ENCODE results near the gene SEC24D.

The SEC24D gene

GRCh38 chr4:118866442-118866841, 30.5 kb upstream of the SEC24D start:
- Histone ChIP-seq H3K36me3 (ENCODE audit: control insufficient read depth in 2 of 2, insufficient read depth in 2 of 2, low read length in 2 of 2) (no peaks in the 10 kb centered on the region), H3K27me3 (ENCODE audit: control insufficient read depth in 2 of 2, insufficient read depth in 2 of 2, low read length in 2 of 2) (no peaks in the 10 kb centered on the region), H3K9ac (ENCODE audit: low read depth in 1 of 2, low read length in 2 of 2) (no peak overlapping the region), H3K27ac (ENCODE audit: low read depth in 2 of 2, low read length in 2 of 2) (no peak overlapping the region), H3K4me3 (ENCODE audit: low read length in 2 of 2) (no peak overlapping the region), H3K9me3 (ENCODE audit: control insufficient read depth in 2 of 2, low read length in 2 of 2) (no peaks in the 10 kb centered on the region), H3K4me1 (ENCODE audit: control insufficient read depth in 2 of 2, insufficient read depth in 2 of 2, low read length in 2 of 2) (no peaks in the 10 kb centered on the region)

GRCh38 chr4:118865091-118865708, 29.3 kb upstream of the SEC24D start:
- H3K4me3 ChIP-seq (ENCODE audit: low read length in 2 of 2): no peak overlapping the region
- H3K9me3 ChIP-seq (ENCODE audit: control insufficient read depth in 2 of 2, low read length in 2 of 2): no peaks in the 10 kb centered on the region
- H3K9ac ChIP-seq (ENCODE audit: low read depth in 1 of 2, low read length in 2 of 2): no peak overlapping the region
- no peaks in the 10 kb centered on the region for H3K36me3 ChIP-seq (ENCODE audit: control insufficient read depth in 2 of 2, insufficient read depth in 2 of 2, low read length in 2 of 2)
- no peak overlapping the region for H3K27ac ChIP-seq (ENCODE audit: low read depth in 2 of 2, low read length in 2 of 2)
- no peaks in the 10 kb centered on the region for H3K4me1 ChIP-seq (ENCODE audit: control insufficient read depth in 2 of 2, insufficient read depth in 2 of 2, low read length in 2 of 2)
- no peaks in the 10 kb centered on the region for H3K27me3 ChIP-seq (ENCODE audit: control insufficient read depth in 2 of 2, insufficient read depth in 2 of 2, low read length in 2 of 2)

GRCh38 chr4:118858779-118859178, 22.9 kb upstream of the SEC24D start:
- H3K4me1 ChIP-seq (ENCODE audit: control insufficient read depth in 2 of 2, insufficient read depth in 2 of 2, low read length in 2 of 2): no peaks in the 10 kb centered on the region
- H3K9ac ChIP-seq (ENCODE audit: low read depth in 1 of 2, low read length in 2 of 2): no peak overlapping the region
- no peak overlapping the region for H3K27ac ChIP-seq (ENCODE audit: low read depth in 2 of 2, low read length in 2 of 2)
- no peaks in the 10 kb centered on the region for H3K9me3 ChIP-seq (ENCODE audit: control insufficient read depth in 2 of 2, low read length in 2 of 2)
- H3K4me3 ChIP-seq (ENCODE audit: low read length in 2 of 2): no peak overlapping the region
- H3K27me3 ChIP-seq (ENCODE audit: control insufficient read depth in 2 of 2, insufficient read depth in 2 of 2, low read length in 2 of 2): no peaks in the 10 kb centered on the region
- no peaks in the 10 kb centered on the region for H3K36me3 ChIP-seq (ENCODE audit: control insufficient read depth in 2 of 2, insufficient read depth in 2 of 2, low read length in 2 of 2)

- H3K27ac ChIP-seq (ENCODE audit: low read depth in 2 of 2, low read length in 2 of 2): no peak overlapping the region
- H3K4me1 ChIP-seq (ENCODE audit: control insufficient read depth in 2 of 2, insufficient read depth in 2 of 2, low read length in 2 of 2): no peaks in the 10 kb centered on the region
- no peaks in the 10 kb centered on the region for H3K36me3 ChIP-seq (ENCODE audit: control insufficient read depth in 2 of 2, insufficient read depth in 2 of 2, low read length in 2 of 2)
- no peaks in the 10 kb centered on the region for H3K9me3 ChIP-seq (ENCODE audit: control insufficient read depth in 2 of 2, low read length in 2 of 2)
- H3K9ac ChIP-seq (ENCODE audit: low read depth in 1 of 2, low read length in 2 of 2): no peak overlapping the region
- H3K27me3 ChIP-seq (ENCODE audit: control insufficient read depth in 2 of 2, insufficient read depth in 2 of 2, low read length in 2 of 2): no peaks in the 10 kb centered on the region
- H3K4me3 ChIP-seq (ENCODE audit: low read length in 2 of 2): no peak overlapping the region
Observed at GRCh38 chr4:118857760-118858159, 21.8 kb upstream of the SEC24D start.

GRCh38 chr4:118850488-118851173, 14.7 kb upstream of the SEC24D start:
- Histone ChIP-seq H3K4me3 (ENCODE audit: low read length in 2 of 2) (peak overlapping the region; percentile 63 to 71), H3K9ac (ENCODE audit: low read depth in 1 of 2, low read length in 2 of 2) (peak overlapping the region in 1 of 2 donors; percentile 44)

GRCh38 chr4:118849867-118850487, 14.1 kb upstream of the SEC24D start:
- peak overlapping the region; percentile 63 to 71 for H3K4me3 ChIP-seq (ENCODE audit: low read length in 2 of 2)
- no peaks in the 10 kb centered on the region for H3K4me1 ChIP-seq (ENCODE audit: control insufficient read depth in 2 of 2, insufficient read depth in 2 of 2, low read length in 2 of 2)
- no peaks in the 10 kb centered on the region for H3K36me3 ChIP-seq (ENCODE audit: control insufficient read depth in 2 of 2, insufficient read depth in 2 of 2, low read length in 2 of 2)
- H3K9ac ChIP-seq (ENCODE audit: low read depth in 1 of 2, low read length in 2 of 2): peak overlapping the region in 1 of 2 donors; percentile 44
- H3K9me3 ChIP-seq (ENCODE audit: control insufficient read depth in 2 of 2, low read length in 2 of 2): no peaks in the 10 kb centered on the region
- H3K27me3 ChIP-seq (ENCODE audit: control insufficient read depth in 2 of 2, insufficient read depth in 2 of 2, low read length in 2 of 2): no peaks in the 10 kb centered on the region
- no peak overlapping the region for H3K27ac ChIP-seq (ENCODE audit: low read depth in 2 of 2, low read length in 2 of 2)

More at GRCh38 chr4:118850488-118851173, 14.7 kb upstream of the SEC24D start:
- no peaks in the 10 kb centered on the region for H3K36me3 ChIP-seq (ENCODE audit: control insufficient read depth in 2 of 2, insufficient read depth in 2 of 2, low read length in 2 of 2)
- no peak overlapping the region for H3K27ac ChIP-seq (ENCODE audit: low read depth in 2 of 2, low read length in 2 of 2)
- H3K27me3 ChIP-seq (ENCODE audit: control insufficient read depth in 2 of 2, insufficient read depth in 2 of 2, low read length in 2 of 2): no peaks in the 10 kb centered on the region
- no peaks in the 10 kb centered on the region for H3K9me3 ChIP-seq (ENCODE audit: control insufficient read depth in 2 of 2, low read length in 2 of 2)
- no peaks in the 10 kb centered on the region for H3K4me1 ChIP-seq (ENCODE audit: control insufficient read depth in 2 of 2, insufficient read depth in 2 of 2, low read length in 2 of 2)

GRCh38 chr4:118848901-118849300, 13.0 kb upstream of the SEC24D start:
- H3K9me3 ChIP-seq (ENCODE audit: control insufficient read depth in 2 of 2, low read length in 2 of 2): no peaks in the 10 kb centered on the region
- H3K9ac ChIP-seq (ENCODE audit: low read depth in 1 of 2, low read length in 2 of 2): no peak overlapping the region
- no peak overlapping the region for H3K27ac ChIP-seq (ENCODE audit: low read depth in 2 of 2, low read length in 2 of 2)
- no peaks in the 10 kb centered on the region for H3K4me1 ChIP-seq (ENCODE audit: control insufficient read depth in 2 of 2, insufficient read depth in 2 of 2, low read length in 2 of 2)
- H3K36me3 ChIP-seq (ENCODE audit: control insufficient read depth in 2 of 2, insufficient read depth in 2 of 2, low read length in 2 of 2): no peaks in the 10 kb centered on the region
- no peak overlapping the region for H3K4me3 ChIP-seq (ENCODE audit: low read length in 2 of 2)
- no peaks in the 10 kb centered on the region for H3K27me3 ChIP-seq (ENCODE audit: control insufficient read depth in 2 of 2, insufficient read depth in 2 of 2, low read length in 2 of 2)

- no peaks in the 10 kb centered on the region for H3K27me3 ChIP-seq (ENCODE audit: control insufficient read depth in 2 of 2, insufficient read depth in 2 of 2, low read length in 2 of 2)
- no peak overlapping the region for H3K9ac ChIP-seq (ENCODE audit: low read depth in 1 of 2, low read length in 2 of 2)
Observed at GRCh38 chr4:118848242-118848641, 12.3 kb upstream of the SEC24D start.

GRCh38 chr4:118846979-118847378, 11.1 kb upstream of the SEC24D start:
- no peaks in the 10 kb centered on the region for H3K27me3 ChIP-seq (ENCODE audit: control insufficient read depth in 2 of 2, insufficient read depth in 2 of 2, low read length in 2 of 2)
- H3K27ac ChIP-seq (ENCODE audit: low read depth in 2 of 2, low read length in 2 of 2): no peak overlapping the region
- no peak overlapping the region for H3K9ac ChIP-seq (ENCODE audit: low read depth in 1 of 2, low read length in 2 of 2)
- no peaks in the 10 kb centered on the region for H3K4me1 ChIP-seq (ENCODE audit: control insufficient read depth in 2 of 2, insufficient read depth in 2 of 2, low read length in 2 of 2)
- H3K36me3 ChIP-seq (ENCODE audit: control insufficient read depth in 2 of 2, insufficient read depth in 2 of 2, low read length in 2 of 2): no peaks in the 10 kb centered on the region
- no peak overlapping the region for H3K4me3 ChIP-seq (ENCODE audit: low read length in 2 of 2)
- H3K9me3 ChIP-seq (ENCODE audit: control insufficient read depth in 2 of 2, low read length in 2 of 2): no peaks in the 10 kb centered on the region

More at GRCh38 chr4:118848242-118848641, 12.3 kb upstream of the SEC24D start:
- no peak overlapping the region for H3K4me3 ChIP-seq (ENCODE audit: low read length in 2 of 2)
- H3K36me3 ChIP-seq (ENCODE audit: control insufficient read depth in 2 of 2, insufficient read depth in 2 of 2, low read length in 2 of 2): no peaks in the 10 kb centered on the region
- no peaks in the 10 kb centered on the region for H3K9me3 ChIP-seq (ENCODE audit: control insufficient read depth in 2 of 2, low read length in 2 of 2)
- no peaks in the 10 kb centered on the region for H3K4me1 ChIP-seq (ENCODE audit: control insufficient read depth in 2 of 2, insufficient read depth in 2 of 2, low read length in 2 of 2)
- no peak overlapping the region for H3K27ac ChIP-seq (ENCODE audit: low read depth in 2 of 2, low read length in 2 of 2)

- Histone ChIP-seq H3K9me3 (ENCODE audit: control insufficient read depth in 2 of 2, low read length in 2 of 2) (no peaks in the 10 kb centered on the region), H3K4me1 (ENCODE audit: control insufficient read depth in 2 of 2, insufficient read depth in 2 of 2, low read length in 2 of 2) (no peaks in the 10 kb centered on the region), H3K9ac (ENCODE audit: low read depth in 1 of 2, low read length in 2 of 2) (no peak overlapping the region), H3K27ac (ENCODE audit: low read depth in 2 of 2, low read length in 2 of 2) (no peak overlapping the region), H3K36me3 (ENCODE audit: control insufficient read depth in 2 of 2, insufficient read depth in 2 of 2, low read length in 2 of 2) (no peaks in the 10 kb centered on the region), H3K4me3 (ENCODE audit: low read length in 2 of 2) (no peak overlapping the region), H3K27me3 (ENCODE audit: control insufficient read depth in 2 of 2, insufficient read depth in 2 of 2, low read length in 2 of 2) (no peaks in the 10 kb centered on the region)
Observed at GRCh38 chr4:118845552-118846050, 9.7 kb upstream of the SEC24D start.
